ENCODE data around the gene KRTAP4-8.

DNA sequence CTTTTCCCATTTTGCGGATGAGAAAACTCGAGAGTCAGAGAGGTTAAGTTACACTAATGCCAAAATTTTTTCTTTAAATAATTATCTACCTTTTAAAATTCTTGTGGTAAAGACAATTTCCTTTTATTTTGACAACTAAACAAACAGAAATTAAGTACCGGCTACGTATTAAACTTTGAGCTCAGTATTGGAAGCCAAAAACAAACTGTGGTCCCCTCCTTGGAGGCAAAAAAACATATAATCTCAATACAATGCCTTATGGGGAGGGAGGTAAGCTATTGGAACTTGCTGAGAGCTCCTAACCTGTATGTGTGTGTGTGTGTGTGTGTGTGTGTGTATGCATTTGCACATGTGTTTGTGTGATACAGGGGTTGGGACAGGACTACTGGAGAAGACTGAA, 34.5 kb downstream of the KRTAP4-8 start:
- TF ChIP-seq, protein P1, sequence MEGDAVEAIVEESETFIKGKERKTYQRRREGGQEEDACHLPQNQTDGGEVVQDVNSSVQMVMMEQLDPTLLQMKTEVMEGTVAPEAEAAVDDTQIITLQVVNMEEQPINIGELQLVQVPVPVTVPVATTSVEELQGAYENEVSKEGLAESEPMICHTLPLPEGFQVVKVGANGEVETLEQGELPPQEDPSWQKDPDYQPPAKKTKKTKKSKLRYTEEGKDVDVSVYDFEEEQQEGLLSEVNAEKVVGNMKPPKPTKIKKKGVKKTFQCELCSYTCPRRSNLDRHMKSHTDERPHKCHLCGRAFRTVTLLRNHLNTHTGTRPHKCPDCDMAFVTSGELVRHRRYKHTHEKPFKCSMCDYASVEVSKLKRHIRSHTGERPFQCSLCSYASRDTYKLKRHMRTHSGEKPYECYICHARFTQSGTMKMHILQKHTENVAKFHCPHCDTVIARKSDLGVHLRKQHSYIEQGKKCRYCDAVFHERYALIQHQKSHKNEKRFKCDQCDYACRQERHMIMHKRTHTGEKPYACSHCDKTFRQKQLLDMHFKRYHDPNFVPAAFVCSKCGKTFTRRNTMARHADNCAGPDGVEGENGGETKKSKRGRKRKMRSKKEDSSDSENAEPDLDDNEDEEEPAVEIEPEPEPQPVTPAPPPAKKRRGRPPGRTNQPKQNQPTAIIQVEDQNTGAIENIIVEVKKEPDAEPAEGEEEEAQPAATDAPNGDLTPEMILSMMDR (conservative IDR thresholded peaks at IDR 0.05), result no peak
- no peak for TF ChIP-seq EZH2 (IDR thresholded peaks at IDR 0.05; ENCODE audit: low read depth)
